Activated naive CD4-positive, alpha-beta T cell treated with anti-CD3 and anti-CD28 coated beads for 36 hours (primary cell): ENCODE data around the gene CHMP5. TPM values are rescaled to one million over a fixed set of nuclear protein-coding genes. Genes with fewer than 3 reads are reported as not detected.

Experiments
- CTCF ChIA-PET: fragments of 350-600 bp; sonication (Branson Sonifier 250); formaldehyde crosslinking; loops from one replicate; lab custom pipeline; 2021; ENCODE audit warnings: antibody characterized with exemption; lab: Charles Lee
- DNase-seq: peaks from one replicate; pipeline ENCODE4 v3.0.0-alpha.2; 2020
- H3K27ac Mint-ChIP-seq: one replicate; pipeline ENCODE4 v1.8.0; 2021; ENCODE audit warnings: mild to moderate bottlenecking, mixed read lengths
- H3K27me3 Mint-ChIP-seq: one replicate; pipeline ENCODE4 v1.8.0; 2021; ENCODE audit warnings: low read depth, mixed read lengths
- H3K36me3 Mint-ChIP-seq: one replicate; pipeline ENCODE4 v1.8.0; 2021; ENCODE audit warnings: low read depth, mixed read lengths
- H3K4me1 Mint-ChIP-seq: one replicate; pipeline ENCODE4 v1.8.0; 2021; ENCODE audit warnings: low read depth, mixed read lengths
- H3K4me3 Mint-ChIP-seq: one replicate; pipeline ENCODE4 v1.8.0; 2021; ENCODE audit warnings: mild to moderate bottlenecking, moderate library complexity, mixed read lengths
- H3K9me3 Mint-ChIP-seq: one replicate; pipeline ENCODE4 v1.8.0; 2021; ENCODE audit warnings: mixed read lengths
- intact Hi-C: fragments of 100-400 bp; cut with micrococcal nuclease; formaldehyde crosslinking; loops from one replicate; pipeline ENCODE4 v1.15.1; 2023
- total RNA-seq, 2 experiments: library from RNA; stranded (reverse); gene quantifications; one replicate each; pipeline ENCODE4 v1.2.3, GENCODE V29; 2021

Gene CHMP5
- total RNA-seq, 2 experiments from 2014 or later = 151 to 162 TPM

DNA sequence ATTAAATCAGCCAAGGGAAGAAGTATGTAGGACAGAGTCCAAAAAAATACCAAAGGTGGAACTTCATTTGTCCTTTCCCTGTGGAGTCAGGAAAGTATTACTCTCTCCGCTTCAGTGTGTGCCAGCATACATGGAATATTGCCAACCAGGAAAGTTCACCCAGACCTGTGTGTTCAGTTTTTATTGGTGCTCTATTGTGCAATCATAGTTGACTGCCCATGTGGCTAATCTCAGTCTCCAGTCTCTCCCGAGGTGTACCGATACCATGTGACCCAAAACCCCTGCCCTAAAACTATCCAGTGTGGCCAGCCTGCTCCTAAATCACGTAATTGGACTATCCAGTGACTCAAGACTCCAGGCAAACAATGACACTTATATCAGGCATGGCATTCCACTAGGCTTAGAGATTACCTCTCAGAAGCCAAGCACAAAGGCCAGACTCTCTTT lies 64.3 kb downstream of the CHMP5 start:
- no peak for DNase-seq
- no peak overlapping the region for H3K4me3 Mint-ChIP-seq
- CTCF ChIA-PET = no interaction called here
- peaks cover 45% of the 10 kb centered on the region for H3K36me3 Mint-ChIP-seq
- H3K9me3 Mint-ChIP-seq = no peaks in the 10 kb centered on the region
- H3K4me1 Mint-ChIP-seq = no peaks in the 10 kb centered on the region
- intact Hi-C loops = no loop called here
- H3K27me3 Mint-ChIP-seq = no peaks in the 10 kb centered on the region
- H3K27ac Mint-ChIP-seq = no peak overlapping the region

DNA sequence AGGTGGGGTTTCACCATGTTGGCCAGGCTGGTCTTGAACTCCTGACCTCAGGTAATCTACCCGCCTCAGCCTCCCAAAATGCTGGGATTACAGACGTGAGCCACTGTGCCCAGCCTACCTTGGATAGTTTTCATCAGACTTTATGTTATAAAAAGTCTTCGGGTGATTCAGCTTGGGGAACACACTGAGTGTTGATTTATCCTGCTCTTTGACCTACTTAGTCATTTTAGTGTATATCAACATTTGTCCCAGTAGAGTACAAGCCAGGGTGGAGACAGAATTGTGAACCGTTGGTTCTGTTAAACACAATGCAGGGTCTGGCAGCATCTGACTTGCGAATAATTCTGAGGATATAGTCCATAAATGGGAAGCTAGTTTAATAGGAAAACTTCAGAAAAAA lies 65.1 kb downstream of the CHMP5 start:
- no peak for DNase-seq
- peaks cover 49% of the 10 kb centered on the region for H3K36me3 Mint-ChIP-seq
- H3K9me3 Mint-ChIP-seq = no peaks in the 10 kb centered on the region
- CTCF ChIA-PET = interaction anchor here (0.7 to 1.6 kb wide), 3 partner anchors 8 to 43 kb away, joined by 3 to 8 read pairs (median 3); no protein-coding TSS in a partner anchor
- no peak overlapping the region for H3K27ac Mint-ChIP-seq
- H3K4me3 Mint-ChIP-seq = no peak overlapping the region
- H3K27me3 Mint-ChIP-seq = no peaks in the 10 kb centered on the region
- intact Hi-C loops = no loop called here
- H3K4me1 Mint-ChIP-seq = no peaks in the 10 kb centered on the region

DNA sequence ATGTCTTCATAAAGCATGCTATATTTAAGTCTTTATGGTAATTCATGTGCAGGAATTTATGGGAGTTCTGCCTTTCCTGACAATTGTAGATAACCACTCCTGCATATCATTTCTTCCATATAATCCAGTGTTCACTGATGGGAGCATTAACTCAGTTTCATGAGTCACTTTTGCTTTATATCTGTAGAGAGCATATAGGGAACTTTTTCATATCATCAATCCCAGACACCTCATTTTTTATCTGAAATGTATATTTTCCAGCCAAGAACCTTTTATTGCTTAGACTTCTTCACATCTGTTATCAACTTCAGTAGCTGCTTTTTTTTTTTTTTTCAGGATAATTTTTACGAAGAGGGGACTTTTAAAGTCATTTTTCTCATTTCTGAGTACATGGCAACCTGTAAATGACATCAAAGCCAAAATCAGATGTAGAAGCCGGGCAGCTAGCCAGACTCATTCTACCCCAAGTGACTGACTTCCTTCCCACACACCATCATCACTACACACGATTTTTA lies 66.6 kb downstream of the CHMP5 start:
- no peak overlapping the region for H3K4me3 Mint-ChIP-seq
- no peak overlapping the region for H3K27ac Mint-ChIP-seq
- no peak for DNase-seq
- H3K36me3 Mint-ChIP-seq = peaks cover 41% of the 10 kb centered on the region
- H3K9me3 Mint-ChIP-seq = no peaks in the 10 kb centered on the region
- no peaks in the 10 kb centered on the region for H3K4me1 Mint-ChIP-seq
- no peaks in the 10 kb centered on the region for H3K27me3 Mint-ChIP-seq
- CTCF ChIA-PET = interaction anchor here (1.3 to 2.1 kb wide), 2 partner anchors 43 to 45 kb away, joined by 8 to 10 read pairs; no protein-coding TSS in a partner anchor
- intact Hi-C loops = no loop called here

Other genes starting within 250 kb of the CHMP5 start
- 100 to 1,000 TPM; 110 to 120 TPM for gene DNAJA1, start 239.8 kb upstream of the CHMP5 start, total RNA-seq
- gene SMU1, start 188.4 kb upstream of the CHMP5 start, total RNA-seq = 10 to 100 TPM; 23.7 to 23.9 TPM
- 10 to 100 TPM; 42.8 to 44.1 TPM for gene B4GALT1, start 97.7 kb upstream of the CHMP5 start, total RNA-seq
- gene SPINK4, start 24.9 kb upstream of the CHMP5 start, total RNA-seq = not detected
- gene BAG1, start 341 bp upstream of the CHMP5 start, total RNA-seq = 10 to 100 TPM; 38.1 to 40.5 TPM
- gene NFX1, start 25.5 kb downstream of the CHMP5 start, total RNA-seq = 10 to 100 TPM; 32.4 to 32.6 TPM
- not detected for gene AQP7, start 137.5 kb downstream of the CHMP5 start, total RNA-seq
- gene AQP3, start 182.5 kb downstream of the CHMP5 start, total RNA-seq = 1 to 10 TPM; 7.2 to 8.1 TPM
- gene NOL6, start 208.9 kb downstream of the CHMP5 start, total RNA-seq = 10 to 100 TPM; 38.2 to 38.6 TPM